Right lobe of liver (tissue), 4 donors: ENCODE measurements around the gene HSD11B1L.
"Not testable (repeated sequence)": the region's sequence is repeated elsewhere in the genome, so short reads cannot be mapped to it uniquely, and the experiment has no call there.

Experiments
- POLR2A ChIP-seq: fragments of 450-650 bp; IDR thresholded peaks from one replicate; pipeline ENCODE4 v1.6.1; 2017; ENCODE audit warnings: antibody characterized with exemption, mild to moderate bottlenecking
- TF ChIP-seq, protein P1 (sequence below), 4 donors: fragments of 200-600 bp in 3 of 4; fragments of 450-650 bp in 1 of 4; IDR thresholded peaks; one replicate each; pipeline versions ENCODE4 v1.5.1 to v1.8.0; 2016 to 2022; ENCODE audit warnings: antibody characterized with exemption in 4 of 4, mild to moderate bottlenecking in 2 of 4
- donor health status: DM: no; HTN: no; CAD: no.
- donor health status: DM: no; HTN: no; CAD: no.
- donor health status: DM: no; HTN: yes; CAD: no.

DNA sequence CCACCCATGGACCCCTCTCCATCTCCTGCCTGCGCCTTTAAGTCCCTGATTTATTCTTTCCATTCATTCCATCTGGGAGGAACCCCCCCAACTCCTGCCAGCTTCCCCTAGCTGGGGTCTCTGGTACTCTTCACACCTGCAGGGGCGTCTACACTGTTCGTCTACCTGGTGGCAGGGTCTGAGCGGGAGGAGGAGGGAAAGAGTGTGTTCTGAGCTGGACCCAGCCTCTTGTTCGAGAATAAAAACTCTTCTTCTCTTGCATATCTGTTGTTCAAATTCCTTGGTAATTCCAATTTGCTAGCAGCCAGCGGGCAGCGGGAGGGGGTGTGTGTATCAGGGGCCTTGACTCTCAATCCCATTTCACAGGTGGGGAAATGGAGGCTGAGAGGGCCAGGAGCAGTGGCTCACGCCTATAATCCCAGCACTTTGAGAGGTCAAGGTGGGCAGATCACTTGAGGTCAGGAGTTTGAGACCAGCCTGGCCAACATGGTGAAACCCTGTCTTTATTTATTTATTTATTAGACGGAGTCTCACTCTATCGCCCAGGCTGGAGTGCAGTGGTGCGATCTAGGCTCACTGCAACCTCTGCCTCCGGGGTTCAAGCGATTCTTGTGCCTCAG lies 7.5 kb downstream of the HSD11B1L start:
- TF ChIP-seq, protein P1, sequence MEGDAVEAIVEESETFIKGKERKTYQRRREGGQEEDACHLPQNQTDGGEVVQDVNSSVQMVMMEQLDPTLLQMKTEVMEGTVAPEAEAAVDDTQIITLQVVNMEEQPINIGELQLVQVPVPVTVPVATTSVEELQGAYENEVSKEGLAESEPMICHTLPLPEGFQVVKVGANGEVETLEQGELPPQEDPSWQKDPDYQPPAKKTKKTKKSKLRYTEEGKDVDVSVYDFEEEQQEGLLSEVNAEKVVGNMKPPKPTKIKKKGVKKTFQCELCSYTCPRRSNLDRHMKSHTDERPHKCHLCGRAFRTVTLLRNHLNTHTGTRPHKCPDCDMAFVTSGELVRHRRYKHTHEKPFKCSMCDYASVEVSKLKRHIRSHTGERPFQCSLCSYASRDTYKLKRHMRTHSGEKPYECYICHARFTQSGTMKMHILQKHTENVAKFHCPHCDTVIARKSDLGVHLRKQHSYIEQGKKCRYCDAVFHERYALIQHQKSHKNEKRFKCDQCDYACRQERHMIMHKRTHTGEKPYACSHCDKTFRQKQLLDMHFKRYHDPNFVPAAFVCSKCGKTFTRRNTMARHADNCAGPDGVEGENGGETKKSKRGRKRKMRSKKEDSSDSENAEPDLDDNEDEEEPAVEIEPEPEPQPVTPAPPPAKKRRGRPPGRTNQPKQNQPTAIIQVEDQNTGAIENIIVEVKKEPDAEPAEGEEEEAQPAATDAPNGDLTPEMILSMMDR (IDR thresholded peaks at IDR 0.05), result not testable (repeated sequence)
- TF ChIP-seq POLR2A, result not testable (repeated sequence)
